ENCODE results near the gene ERBB3.

DNA sequence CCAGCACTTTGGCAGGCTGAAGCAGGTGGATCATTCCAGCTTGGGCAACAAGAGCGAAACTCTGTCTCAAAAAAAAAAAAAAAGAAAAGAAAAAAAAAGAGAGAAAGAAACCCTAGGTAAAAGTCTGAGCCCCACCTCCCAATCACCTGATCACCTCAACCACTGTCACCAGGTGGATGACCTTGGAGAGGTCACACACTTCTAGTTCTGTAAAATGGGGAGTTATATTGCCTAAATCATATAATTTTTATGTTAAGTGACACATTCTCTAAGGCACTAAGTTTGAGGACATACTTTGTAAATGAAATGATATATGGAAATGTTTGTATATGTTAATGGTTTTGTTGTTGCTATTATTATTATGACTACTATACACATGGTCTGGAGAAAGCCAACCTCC, 1.5 kb upstream of the ERBB3 start:
- TF ChIP-seq, protein P1, sequence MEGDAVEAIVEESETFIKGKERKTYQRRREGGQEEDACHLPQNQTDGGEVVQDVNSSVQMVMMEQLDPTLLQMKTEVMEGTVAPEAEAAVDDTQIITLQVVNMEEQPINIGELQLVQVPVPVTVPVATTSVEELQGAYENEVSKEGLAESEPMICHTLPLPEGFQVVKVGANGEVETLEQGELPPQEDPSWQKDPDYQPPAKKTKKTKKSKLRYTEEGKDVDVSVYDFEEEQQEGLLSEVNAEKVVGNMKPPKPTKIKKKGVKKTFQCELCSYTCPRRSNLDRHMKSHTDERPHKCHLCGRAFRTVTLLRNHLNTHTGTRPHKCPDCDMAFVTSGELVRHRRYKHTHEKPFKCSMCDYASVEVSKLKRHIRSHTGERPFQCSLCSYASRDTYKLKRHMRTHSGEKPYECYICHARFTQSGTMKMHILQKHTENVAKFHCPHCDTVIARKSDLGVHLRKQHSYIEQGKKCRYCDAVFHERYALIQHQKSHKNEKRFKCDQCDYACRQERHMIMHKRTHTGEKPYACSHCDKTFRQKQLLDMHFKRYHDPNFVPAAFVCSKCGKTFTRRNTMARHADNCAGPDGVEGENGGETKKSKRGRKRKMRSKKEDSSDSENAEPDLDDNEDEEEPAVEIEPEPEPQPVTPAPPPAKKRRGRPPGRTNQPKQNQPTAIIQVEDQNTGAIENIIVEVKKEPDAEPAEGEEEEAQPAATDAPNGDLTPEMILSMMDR (conservative IDR thresholded peaks at IDR 0.05; ENCODE audit: low read length) = no peak
- no peak for TF ChIP-seq EZH2phosphoT487 (IDR thresholded peaks at IDR 0.05; ENCODE audit: borderline replicate concordance, low read depth, low read length)
